Keratinocyte (primary cell): ENCODE measurements around the gene RRP1B. TPM values are rescaled to one million over a fixed set of nuclear protein-coding genes. Genes with fewer than 3 reads are reported as not detected.

ENCODE experiments used
- DNase-seq: peaks from one replicate; pipeline ENCODE4 v3.0.0-alpha.2; 2011; ENCODE audit warnings: low read depth, missing footprints, low spot score
- FAIRE-seq: peaks from 2 replicates; lab custom pipeline; 2011; peaks lifted over from hg19 to GRCh38; lab: Jason Lieb, UNC
- H2AFZ ChIP-seq: 2 replicates; pipeline ENCODE4 v1.6.0; 2012; ENCODE audit warnings: low read length, control low read depth, inconsistent platforms; ENCODE audit not compliant: control insufficient read depth
- H3K27ac ChIP-seq: 2 replicates; pipeline ENCODE4 v1.5.1; 2011; ENCODE audit warnings: low read length; ENCODE audit not compliant: control insufficient read depth, insufficient read depth
- H3K27me3 ChIP-seq: 3 replicates; pipeline ENCODE4 v1.6.0; 2011; ENCODE audit warnings: low read length; ENCODE audit not compliant: control insufficient read depth, insufficient read depth; ENCODE audit errors: extremely low read depth
- H3K36me3 ChIP-seq, 2 experiments: 2 replicates in 1 of 2; 3 replicates in 1 of 2; pipeline ENCODE4 v1.5.1; 2011; ENCODE audit warnings: low read length in 2 of 2, mild to moderate bottlenecking in 1 of 2; ENCODE audit not compliant: control insufficient read depth in 2 of 2, insufficient read depth in 2 of 2; ENCODE audit errors: extremely low read depth in 1 of 2
- H3K4me1 ChIP-seq: 3 replicates; pipeline ENCODE4 v1.5.1; 2011; ENCODE audit warnings: low read length; ENCODE audit not compliant: control insufficient read depth, insufficient read depth; ENCODE audit errors: extremely low read depth
- H3K4me2 ChIP-seq: 3 replicates; pipeline ENCODE4 v1.6.0; 2011; ENCODE audit warnings: low read depth, low read length; ENCODE audit not compliant: control insufficient read depth, insufficient read depth; ENCODE audit errors: extremely low read depth
- H3K4me3 ChIP-seq, 3 experiments: fragments of 200-600 bp in 1 of 3; sonication (generic) in 1 of 3; 2 replicates in 2 of 3; 3 replicates in 1 of 3; pipeline ENCODE4 v1.5.1; 2011 to 2016; ENCODE audit warnings: low read length in 3 of 3, mild to moderate bottlenecking in 3 of 3, control low read depth in 2 of 3, inconsistent platforms in 1 of 3, low read depth in 1 of 3, mixed read lengths in 1 of 3, mixed run types in 1 of 3, moderate library complexity in 1 of 3; ENCODE audit not compliant: control insufficient read depth in 2 of 3, insufficient read depth in 2 of 3; ENCODE audit errors: extremely low read depth in 1 of 3
- H3K79me2 ChIP-seq: 2 replicates; pipeline ENCODE4 v1.6.0; 2012; ENCODE audit warnings: low read length; ENCODE audit not compliant: control insufficient read depth, insufficient read depth
- H3K9ac ChIP-seq: 3 replicates; pipeline ENCODE4 v1.6.0; 2011; ENCODE audit warnings: low read length; ENCODE audit not compliant: control insufficient read depth, insufficient read depth; ENCODE audit errors: extremely low read depth
- H3K9me1 ChIP-seq: 3 replicates; pipeline ENCODE4 v1.6.0; 2011; ENCODE audit warnings: low read length; ENCODE audit not compliant: control insufficient read depth, insufficient read depth; ENCODE audit errors: extremely low read depth
- H3K9me3 ChIP-seq: 2 replicates; pipeline ENCODE4 v1.5.1; 2012; ENCODE audit warnings: low read depth, low read length; ENCODE audit not compliant: control insufficient read depth
- H4K20me1 ChIP-seq: 3 replicates; pipeline ENCODE4 v1.6.0; 2011; ENCODE audit warnings: low read length; ENCODE audit not compliant: control insufficient read depth, insufficient read depth; ENCODE audit errors: extremely low read depth
- EZH2 ChIP-seq: IDR thresholded peaks from one replicate; pipeline ENCODE4 v1.6.1; 2012; ENCODE audit warnings: inconsistent platforms, mild to moderate bottlenecking, low read length, moderate library complexity
- dilution Hi-C: fragments of 300-500 bp; cut with MboI; formaldehyde crosslinking; loops from one replicate; pipeline ENCODE4 v1.7.0; 2020; ENCODE audit warnings: low sequenced_read_pairs; ENCODE audit not compliant: extremely low pct_ligation_motif_present
- polyA plus RNA-seq, 5 experiments: library from polyadenylated mRNA; depleted of rRNA in 3 of 5; stranded (reverse) in 3 of 5; stranded (forward) in 1 of 5; unstranded in 1 of 5; fragments of >200 nt; gene quantifications; 1 replicate in 1 of 5; 2 replicates in 3 of 5; 3 replicates in 1 of 5; pipeline versions ENCODE4 v1.2.1 to v1.2.3, GENCODE V29; 2011 to 2012; ENCODE audit warnings: missing spikeins in 2 of 5, low read depth in 1 of 5, low replicate concordance in 1 of 5
- TF ChIP-seq, protein P1 (sequence below), 3 experiments: IDR thresholded peaks in 1 of 3; conservative IDR thresholded peaks in 1 of 3; optimal IDR thresholded peaks in 1 of 3; 2 replicates in 2 of 3; 3 replicates in 1 of 3; pipeline versions ENCODE3 to v1.5.1; 2011; ENCODE audit warnings: low read length in 3 of 3, mild to moderate bottlenecking in 3 of 3, moderate library complexity in 2 of 3, control low read depth in 1 of 3, inconsistent platforms in 1 of 3; ENCODE audit not compliant: insufficient read depth in 2 of 3; ENCODE audit errors: extremely low read depth in 1 of 3

The RRP1B gene
- polyA plus RNA-seq, 1 donor (not counting 4 experiments of a cell fraction or from before 2014, with no cell fraction given), result 19.8 TPM

DNA sequence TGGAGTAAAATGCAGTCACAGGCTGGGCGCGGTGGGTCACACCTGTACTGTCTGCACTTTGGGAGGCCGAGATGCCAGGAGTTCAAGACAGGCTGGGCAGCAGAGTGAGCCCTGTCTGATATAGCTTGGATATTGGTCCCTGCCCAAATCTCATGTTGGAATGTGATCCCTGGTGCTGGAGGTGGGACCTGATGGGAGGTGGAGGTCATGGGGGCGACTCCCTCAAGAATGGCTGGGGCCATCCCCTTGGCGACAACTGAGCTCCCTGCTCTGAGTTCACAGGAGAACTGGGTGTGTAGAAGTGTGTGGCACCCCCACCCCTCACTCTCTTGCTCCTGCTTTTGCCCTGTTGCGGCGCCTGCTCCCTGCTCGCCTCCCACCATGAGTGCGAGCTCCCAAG, 48.1 kb downstream of the RRP1B start:
- TF ChIP-seq EZH2, result no peak
- TF ChIP-seq, protein P1, sequence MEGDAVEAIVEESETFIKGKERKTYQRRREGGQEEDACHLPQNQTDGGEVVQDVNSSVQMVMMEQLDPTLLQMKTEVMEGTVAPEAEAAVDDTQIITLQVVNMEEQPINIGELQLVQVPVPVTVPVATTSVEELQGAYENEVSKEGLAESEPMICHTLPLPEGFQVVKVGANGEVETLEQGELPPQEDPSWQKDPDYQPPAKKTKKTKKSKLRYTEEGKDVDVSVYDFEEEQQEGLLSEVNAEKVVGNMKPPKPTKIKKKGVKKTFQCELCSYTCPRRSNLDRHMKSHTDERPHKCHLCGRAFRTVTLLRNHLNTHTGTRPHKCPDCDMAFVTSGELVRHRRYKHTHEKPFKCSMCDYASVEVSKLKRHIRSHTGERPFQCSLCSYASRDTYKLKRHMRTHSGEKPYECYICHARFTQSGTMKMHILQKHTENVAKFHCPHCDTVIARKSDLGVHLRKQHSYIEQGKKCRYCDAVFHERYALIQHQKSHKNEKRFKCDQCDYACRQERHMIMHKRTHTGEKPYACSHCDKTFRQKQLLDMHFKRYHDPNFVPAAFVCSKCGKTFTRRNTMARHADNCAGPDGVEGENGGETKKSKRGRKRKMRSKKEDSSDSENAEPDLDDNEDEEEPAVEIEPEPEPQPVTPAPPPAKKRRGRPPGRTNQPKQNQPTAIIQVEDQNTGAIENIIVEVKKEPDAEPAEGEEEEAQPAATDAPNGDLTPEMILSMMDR (optimal IDR thresholded peaks at IDR 0.05 in 1 of 3, IDR thresholded peaks at IDR 0.05 in 1 of 3, conservative IDR thresholded peaks at IDR 0.05 in 1 of 3; ENCODE audit: extremely low read depth in 1 of 3, insufficient read depth in 2 of 3, low read length in 3 of 3), result no peak
- FAIRE-seq, result no peak
- DNase-seq, result no peak
- no peak overlapping the region for H3K9ac ChIP-seq
- H3K4me2 ChIP-seq, result no peak overlapping the region
- no peaks in the 10 kb centered on the region for H3K27me3 ChIP-seq
- H3K9me3 ChIP-seq, result no peaks in the 10 kb centered on the region
- dilution Hi-C loops, result no loop called here
- no peaks in the 10 kb centered on the region for H3K79me2 ChIP-seq
- no peak overlapping the region for H3K27ac ChIP-seq
- no peak overlapping the region for H2AFZ ChIP-seq
- no peaks in the 10 kb centered on the region for H3K36me3 ChIP-seq
- peaks cover 16% of the 10 kb centered on the region for H3K4me1 ChIP-seq
- no peaks in the 10 kb centered on the region for H3K9me1 ChIP-seq
- no peak overlapping the region for H3K4me3 ChIP-seq
- no peaks in the 10 kb centered on the region for H4K20me1 ChIP-seq

- DNase-seq, result no peak
- H3K9me3 ChIP-seq, result no peaks in the 10 kb centered on the region
- FAIRE-seq, result no peak
- dilution Hi-C loops, result no loop called here
- H3K4me1 ChIP-seq, result peaks cover 13% of the 10 kb centered on the region
- H3K9me1 ChIP-seq, result no peaks in the 10 kb centered on the region
- no peaks in the 10 kb centered on the region for H3K27me3 ChIP-seq
- TF ChIP-seq EZH2, result no peak
- TF ChIP-seq, protein P1 (optimal IDR thresholded peaks at IDR 0.05 in 1 of 3, IDR thresholded peaks at IDR 0.05 in 1 of 3, conservative IDR thresholded peaks at IDR 0.05 in 1 of 3; ENCODE audit: extremely low read depth in 1 of 3, insufficient read depth in 2 of 3, low read length in 3 of 3), result no peak
- H3K27ac ChIP-seq, result no peak overlapping the region
- H3K4me2 ChIP-seq, result no peak overlapping the region
- H3K4me3 ChIP-seq, result no peak overlapping the region
- H3K9ac ChIP-seq, result no peak overlapping the region
- no peaks in the 10 kb centered on the region for H3K79me2 ChIP-seq
- no peak overlapping the region for H2AFZ ChIP-seq
- no peaks in the 10 kb centered on the region for H3K36me3 ChIP-seq
- no peaks in the 10 kb centered on the region for H4K20me1 ChIP-seq
Measured at GRCh38 chr21:43708745-43709381, 49.5 kb downstream of the RRP1B start.
